NCI-H1417 treated with DMSO at 0.1 percent for 48 hours (cell line): Measurements from ENCODE around the gene SNX24.
A peak's percentile ranks its signal among the peaks of the same experiment; 100 is the strongest.
"Not testable (repeated sequence)": the region's sequence is repeated elsewhere in the genome, so short reads cannot be mapped to it uniquely, and the experiment has no call there.

Experiments
- DNase-seq: peaks from one replicate; lab custom pipeline; 2025; lab: John Stamatoyannopoulos, UW

SNX24 gene

GRCh38 chr5:122967625-122968024, 122.2 kb downstream of the SNX24 start:
- DNase-seq: no peak

- DNase-seq: not testable (repeated sequence)
These were observed 122.6 kb downstream of the SNX24 start for GRCh38 chr5:122968056-122968455.

- DNase-seq: no peak
These were observed 125.9 kb downstream of the SNX24 start for GRCh38 chr5:122971333-122971732.

GRCh38 chr5:122972877-122973276, 127.5 kb downstream of the SNX24 start:
- DNase-seq: no peak

- DNase-seq: not testable (repeated sequence)
These were observed 128.3 kb downstream of the SNX24 start for GRCh38 chr5:122973759-122974158.

- not testable (repeated sequence) for DNase-seq
These were observed 128.8 kb downstream of the SNX24 start for GRCh38 chr5:122974251-122974650.

- DNase-seq: no peak
These were observed 131.9 kb downstream of the SNX24 start for GRCh38 chr5:122977319-122977718.

GRCh38 chr5:122978068-122978467, 132.7 kb downstream of the SNX24 start:
- no peak for DNase-seq

- no peak for DNase-seq
These were observed 133.4 kb downstream of the SNX24 start for GRCh38 chr5:122978644-122979297.

- no peak for DNase-seq
These were observed 136.4 kb downstream of the SNX24 start for GRCh38 chr5:122981846-122982245.

GRCh38 chr5:122982376-122982775, 137.0 kb downstream of the SNX24 start:
- DNase-seq: no peak

GRCh38 chr5:122984425-122984824, 139.0 kb downstream of the SNX24 start:
- no peak for DNase-seq

GRCh38 chr5:122985006-122985700, 139.7 kb downstream of the SNX24 start:
- no peak for DNase-seq

- no peak for DNase-seq
These were observed 140.7 kb downstream of the SNX24 start for GRCh38 chr5:122985954-122986721.

- DNase-seq: no peak
These were observed 150.7 kb downstream of the SNX24 start for GRCh38 chr5:122996091-122996490.

GRCh38 chr5:122997294-122997693, 151.9 kb downstream of the SNX24 start:
- peak; percentile 42 for DNase-seq

- DNase-seq: no peak
These were observed 154.6 kb downstream of the SNX24 start for GRCh38 chr5:122999947-123000563.

GRCh38 chr5:123000731-123001130, 155.3 kb downstream of the SNX24 start:
- DNase-seq: no peak

- DNase-seq: no peak
These were observed 156.4 kb downstream of the SNX24 start for GRCh38 chr5:123001808-123002207.

GRCh38 chr5:123007182-123007581, 161.8 kb downstream of the SNX24 start:
- no peak for DNase-seq

- DNase-seq: no peak
These were observed 162.3 kb downstream of the SNX24 start for GRCh38 chr5:123007754-123008153.

GRCh38 chr5:123012321-123012720, 166.9 kb downstream of the SNX24 start:
- no peak for DNase-seq

GRCh38 chr5:123014689-123015088, 169.3 kb downstream of the SNX24 start:
- DNase-seq: no peak
